T-helper 9 cell (primary cell): ENCODE measurements around the gene MAEA.

ENCODE experiments used
- DNase-seq: peaks from one replicate; pipeline ENCODE4 v3.0.0-alpha.2; 2020
- total RNA-seq, 2 donors: gene quantifications; one replicate each; lab custom pipeline; 2026; lab: John Stamatoyannopoulos, UW

Gene MAEA
- 77.0 to 95.5 reads per million in 2 donors for total RNA-seq

DNA sequence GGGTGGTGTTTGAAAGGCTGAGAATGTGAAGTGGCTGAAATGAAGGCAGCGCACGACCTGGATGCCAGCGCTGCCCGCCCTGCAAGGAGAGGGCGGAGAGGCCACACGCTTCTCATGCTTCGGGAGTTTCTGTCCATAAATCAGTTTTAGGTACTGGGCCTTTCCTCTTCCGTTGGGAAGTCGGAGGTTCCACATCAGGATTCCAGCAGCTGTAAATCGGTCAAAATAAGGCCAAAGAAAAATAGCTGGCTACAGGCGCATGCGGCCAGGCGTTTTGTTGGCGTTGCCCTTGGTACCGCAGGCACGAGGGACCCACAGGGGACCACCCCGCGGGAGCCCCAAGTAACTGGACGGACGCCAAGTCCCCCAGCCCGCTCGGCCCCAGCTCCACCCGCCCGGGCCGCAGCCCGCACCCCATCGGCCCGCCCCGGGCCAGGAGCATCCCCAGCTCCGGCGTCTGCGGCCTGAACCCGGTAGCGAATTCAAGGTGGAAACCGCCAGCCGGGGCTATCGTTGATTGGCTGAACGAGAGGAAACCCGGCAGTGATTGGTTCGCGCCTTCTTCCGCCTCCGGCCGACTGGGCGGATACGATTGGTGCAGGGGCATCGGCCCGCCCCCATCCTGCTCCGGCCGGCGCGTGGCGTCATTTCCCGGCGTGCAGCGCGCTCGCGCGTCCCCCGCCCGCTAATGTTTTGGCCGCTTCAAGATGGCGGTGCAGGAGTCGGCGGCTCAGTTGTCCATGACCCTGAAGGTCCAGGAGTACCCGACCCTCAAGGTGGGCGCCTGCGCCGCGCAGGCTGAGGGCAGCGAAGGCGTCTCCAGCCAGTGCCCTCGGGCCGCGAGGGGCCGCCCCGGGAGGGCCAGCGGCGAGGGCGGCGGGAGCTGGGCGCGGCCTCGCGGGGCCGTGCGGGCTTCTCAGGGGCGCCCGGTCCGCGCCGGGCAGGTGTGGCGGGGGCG is at the start of gene MAEA:
TSS of gene MAEA (plus strand) at position 685 of the 958 bp plus-strand sequence. CDS start at position 708, 23 bp downstream.
- DNase-seq, result peak; percentile 93

DNA sequence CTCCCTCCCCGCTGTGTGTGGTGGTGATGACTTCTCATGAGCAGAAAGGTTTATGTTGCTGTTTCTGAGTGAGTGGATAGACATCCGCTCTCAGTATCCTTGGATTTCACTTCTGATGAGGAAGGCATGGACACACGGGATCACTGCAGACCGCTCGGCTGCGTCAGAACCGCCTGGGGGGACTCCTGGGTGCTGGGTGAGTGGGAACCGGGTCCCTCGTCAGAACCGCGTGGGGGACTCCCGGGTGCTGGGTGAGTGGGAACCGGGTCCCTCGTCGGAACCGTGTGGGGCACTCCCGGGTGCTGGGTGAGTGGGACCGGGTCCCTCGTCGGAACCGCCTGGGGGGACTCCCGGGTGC is 49.8 kb upstream of the MAEA start:
- DNase-seq, result no peak

DNA sequence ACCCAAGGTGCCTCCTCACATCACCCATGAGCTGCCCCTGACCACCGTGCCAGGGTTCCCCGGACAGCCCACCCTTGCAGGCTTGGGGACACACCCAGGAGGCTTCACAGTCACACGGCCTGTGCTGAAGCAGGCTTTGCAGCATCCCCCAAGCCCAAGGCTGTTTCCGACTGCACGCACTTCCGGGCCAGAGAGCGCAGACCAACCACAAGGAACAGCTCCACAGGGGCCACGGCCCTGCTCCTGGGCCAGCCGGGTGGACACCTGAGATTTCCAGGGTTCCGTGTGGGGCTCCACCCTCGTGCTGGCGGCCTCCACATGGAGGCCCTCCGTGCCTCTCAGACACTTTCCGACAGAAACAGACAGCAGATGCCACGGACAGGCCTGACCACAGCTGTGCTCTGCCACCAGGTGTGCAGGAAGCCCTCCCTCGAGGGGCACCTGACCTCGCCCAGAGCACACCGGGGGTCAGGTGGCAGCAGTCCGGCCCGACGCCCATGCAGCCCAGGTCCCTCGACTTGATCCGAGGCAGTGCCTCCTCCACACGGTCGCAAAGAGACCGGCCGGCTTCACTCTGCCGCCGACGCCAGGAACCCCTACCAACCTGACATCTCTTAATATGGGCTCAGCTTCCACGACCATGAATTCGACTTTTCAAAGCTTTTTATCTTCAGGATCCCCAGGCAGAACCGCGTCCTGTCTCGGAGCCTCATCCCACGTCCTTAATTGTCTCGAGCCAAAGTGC is 48.8 kb upstream of the MAEA start:
- DNase-seq, result no peak

DNA sequence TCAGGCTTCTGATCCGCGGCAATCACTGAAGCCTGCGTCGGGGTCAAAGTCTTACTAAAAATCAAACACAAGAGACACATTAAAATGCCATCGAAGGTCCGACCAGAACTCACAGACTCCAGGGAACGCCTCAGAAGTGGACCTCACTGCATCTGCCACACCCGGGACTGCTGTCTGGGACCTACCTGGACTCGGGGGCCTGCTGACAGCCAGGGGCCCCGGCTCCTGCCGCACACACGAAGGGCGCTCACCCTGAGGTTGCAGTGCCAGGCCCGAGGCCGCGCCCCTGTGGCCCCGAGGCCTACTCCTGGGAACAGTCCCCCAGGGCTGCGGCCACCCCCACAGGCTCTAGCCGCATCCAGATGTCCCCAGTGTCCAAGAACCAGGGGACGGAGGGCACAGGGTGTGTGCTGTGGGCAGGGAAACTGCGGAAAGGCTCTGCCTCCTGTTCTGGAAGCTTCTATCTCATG is 48.2 kb upstream of the MAEA start:
- DNase-seq, result no peak

DNA sequence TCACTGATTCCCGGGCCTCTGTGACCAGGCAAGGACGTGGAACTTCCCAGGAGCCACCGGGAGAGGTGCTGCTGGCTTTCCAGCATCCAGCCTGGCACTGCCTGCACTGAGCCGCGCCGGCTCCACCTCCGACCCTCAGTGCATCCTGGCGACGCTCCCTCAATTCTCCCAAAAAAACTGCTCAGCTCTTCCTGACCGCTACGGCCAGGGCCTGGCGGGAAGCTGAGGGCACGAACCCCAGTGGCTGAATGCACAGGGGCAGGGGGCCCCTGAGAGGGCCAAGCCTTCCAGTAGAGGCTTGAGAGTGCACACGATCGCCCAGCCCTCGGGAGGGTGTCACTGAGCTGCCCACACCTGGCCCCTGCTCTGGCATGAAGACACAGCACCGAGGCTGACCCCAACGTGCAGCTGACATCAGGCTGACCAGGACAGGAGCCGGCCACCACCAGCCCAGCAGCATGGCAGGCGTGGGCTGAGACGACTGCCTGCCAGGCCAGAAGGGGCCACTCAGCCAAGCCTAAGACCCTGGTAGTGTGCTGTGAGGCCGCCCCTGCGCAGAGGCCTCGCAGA is 47.7 kb upstream of the MAEA start:
- no peak for DNase-seq

DNA sequence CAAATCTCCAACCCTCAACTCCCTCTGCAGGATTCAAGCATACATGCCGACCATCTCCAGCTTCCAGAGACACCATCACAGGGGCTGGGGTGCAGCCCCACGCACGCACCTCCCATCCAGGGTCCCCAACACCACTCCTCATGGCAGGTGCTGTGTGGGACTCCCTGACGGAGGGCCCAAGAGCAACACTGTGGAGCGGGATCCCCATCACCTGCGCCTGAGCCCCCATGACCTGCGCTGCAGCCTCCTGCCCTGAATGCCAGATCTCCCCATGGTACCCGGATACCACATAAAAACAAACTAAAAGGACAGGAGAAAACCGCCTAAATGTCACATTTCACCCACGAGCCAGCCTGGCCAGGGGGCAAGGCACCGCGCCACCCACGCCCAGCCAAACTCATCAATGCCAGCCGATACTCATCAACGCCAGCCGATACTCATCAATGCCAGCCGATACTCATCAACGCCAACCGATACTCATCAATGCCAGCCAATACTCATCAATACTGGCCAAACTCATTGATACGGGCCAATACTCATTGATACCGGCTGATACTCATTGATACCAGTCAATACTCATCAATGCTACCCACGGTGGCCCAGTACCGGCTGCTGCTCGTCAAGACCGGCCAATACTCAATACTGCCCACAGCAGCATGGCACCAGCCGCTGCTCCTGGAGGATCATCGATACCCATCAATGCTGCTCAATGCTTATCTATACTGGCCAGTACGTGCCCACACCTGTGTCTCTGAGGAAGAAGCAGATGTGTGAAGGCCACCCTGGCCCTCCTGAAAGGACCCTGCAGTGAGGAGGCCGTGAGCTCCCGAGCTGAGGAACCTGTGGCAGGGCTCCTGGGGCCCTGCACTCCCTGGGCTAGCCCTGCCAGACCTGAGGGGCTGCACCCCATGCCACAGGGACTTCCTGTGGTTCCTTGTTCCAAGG is 46.9 kb upstream of the MAEA start:
- DNase-seq, result no peak

DNA sequence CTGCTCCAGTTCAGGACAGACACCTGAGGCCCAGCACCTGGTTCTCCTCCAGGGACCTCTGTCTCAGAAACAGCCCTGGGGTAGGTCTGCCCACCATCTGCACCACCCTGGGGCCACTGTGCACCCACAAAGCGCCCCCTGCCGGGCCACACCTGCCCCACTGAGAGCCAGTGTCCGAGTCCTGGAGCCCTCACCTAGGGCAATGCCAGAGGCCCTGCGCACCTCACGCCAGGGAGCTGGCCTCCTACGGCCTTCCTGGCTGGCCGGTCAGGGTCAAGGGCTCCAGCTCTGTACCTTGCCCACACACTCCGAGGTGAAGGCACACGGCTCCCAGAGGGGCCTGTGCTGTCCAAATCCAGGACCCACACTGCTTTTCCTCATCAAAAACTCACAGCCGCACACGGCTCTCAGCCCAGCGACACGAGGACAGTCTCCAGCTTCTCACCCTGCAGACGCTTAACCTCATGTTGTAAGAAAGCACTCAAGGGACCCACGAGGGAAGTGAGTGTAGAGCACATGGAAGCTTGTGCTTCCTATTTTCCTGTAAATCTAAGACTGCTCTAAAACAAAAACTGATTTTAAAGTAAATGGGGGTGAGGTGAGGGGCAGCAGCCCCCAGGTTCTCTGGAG is 46.1 kb upstream of the MAEA start:
- DNase-seq, result no peak

DNA sequence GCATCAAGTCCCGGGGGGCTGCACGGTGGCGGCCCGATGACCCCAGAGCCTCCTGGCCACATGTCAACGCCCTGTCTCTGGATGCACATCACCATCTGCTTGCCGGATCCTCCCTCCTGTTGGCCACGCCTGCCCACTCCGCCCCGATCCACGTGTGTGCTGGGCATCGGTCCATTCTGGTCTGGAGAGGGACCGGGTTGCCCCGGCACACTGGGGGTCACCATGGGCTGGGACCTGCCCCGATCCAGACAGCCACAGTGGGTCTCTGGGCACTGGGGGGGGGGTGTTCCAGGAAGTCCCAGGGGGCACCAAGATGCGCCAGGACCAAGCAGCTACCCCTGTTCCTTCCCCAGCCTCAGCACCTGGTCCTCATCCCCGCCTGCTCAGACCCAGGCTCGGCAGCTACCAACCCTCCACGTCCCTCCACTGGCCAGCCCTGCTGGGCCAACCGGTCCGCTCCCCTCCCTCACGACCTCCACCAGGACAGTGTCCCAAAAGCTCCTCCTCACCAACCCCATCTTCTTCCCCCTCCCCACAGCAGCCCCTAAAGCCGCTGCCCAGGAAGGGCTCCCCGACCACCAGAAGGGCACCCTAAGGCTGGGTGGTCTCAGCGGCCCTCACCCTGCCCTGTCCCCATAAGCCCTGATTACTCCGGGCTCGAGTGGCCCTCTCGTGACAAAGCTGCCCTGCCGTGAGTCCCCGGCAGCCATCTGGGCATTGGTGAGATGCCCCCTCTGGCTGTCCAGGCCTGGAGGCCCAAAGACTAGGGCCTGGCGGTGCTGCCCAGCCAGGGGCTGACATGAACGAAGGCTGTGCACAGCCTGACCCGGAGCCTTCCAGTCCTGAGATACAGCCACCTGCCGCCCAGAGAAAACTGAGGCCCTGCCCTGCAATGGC is 45.4 kb upstream of the MAEA start:
- DNase-seq, result no peak

DNA sequence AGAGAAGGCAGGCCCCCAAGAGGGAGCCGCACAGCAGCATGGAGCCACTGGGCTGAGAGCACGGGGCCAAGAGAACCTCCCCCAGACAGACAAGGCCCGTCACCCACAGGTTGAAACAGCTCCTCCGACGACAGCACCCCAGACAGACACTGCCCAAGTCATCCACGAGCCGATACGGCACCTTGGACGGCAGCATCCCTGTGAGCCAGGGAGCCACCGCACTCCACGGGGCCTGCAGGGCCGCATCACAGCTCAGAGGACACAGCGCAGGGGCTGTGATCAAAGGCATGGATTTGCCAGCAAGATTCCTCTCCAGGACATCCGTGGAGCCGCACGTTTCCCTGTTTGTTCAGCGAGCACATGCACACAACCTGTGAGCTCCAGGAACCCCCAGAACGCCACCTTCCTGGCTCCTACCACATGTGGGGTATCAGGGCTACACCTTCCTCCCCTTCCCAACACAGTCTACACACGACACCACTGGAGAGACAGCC is 44.7 kb upstream of the MAEA start:
- no peak for DNase-seq

DNA sequence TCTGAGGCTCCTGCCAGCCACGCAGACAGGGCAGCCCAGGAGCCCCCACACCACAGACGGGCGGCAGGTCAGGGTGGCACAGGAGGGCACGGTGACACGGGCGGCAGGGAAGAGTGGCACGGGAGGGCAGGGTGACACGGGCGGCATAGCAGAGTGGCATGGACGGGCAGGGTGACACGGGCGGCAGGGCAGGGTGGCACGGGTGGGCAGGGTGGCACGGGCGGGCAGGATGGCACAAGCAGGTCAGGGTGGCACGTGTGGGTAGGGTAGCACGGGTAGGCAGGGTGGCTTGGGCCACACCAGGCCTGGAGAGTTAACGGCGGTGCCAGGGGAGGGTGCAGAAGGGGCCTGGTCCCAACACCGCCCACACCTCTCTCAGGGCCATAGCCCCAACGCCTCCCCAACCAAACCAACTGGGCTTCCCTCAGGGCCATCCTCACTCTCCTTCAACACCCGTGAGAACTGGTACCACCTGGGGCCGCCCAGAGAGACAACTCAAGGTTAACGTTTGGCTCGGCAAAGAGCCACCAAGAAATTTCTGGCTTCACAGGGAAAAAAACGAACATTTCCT is 44.1 kb upstream of the MAEA start:
- DNase-seq, result no peak

DNA sequence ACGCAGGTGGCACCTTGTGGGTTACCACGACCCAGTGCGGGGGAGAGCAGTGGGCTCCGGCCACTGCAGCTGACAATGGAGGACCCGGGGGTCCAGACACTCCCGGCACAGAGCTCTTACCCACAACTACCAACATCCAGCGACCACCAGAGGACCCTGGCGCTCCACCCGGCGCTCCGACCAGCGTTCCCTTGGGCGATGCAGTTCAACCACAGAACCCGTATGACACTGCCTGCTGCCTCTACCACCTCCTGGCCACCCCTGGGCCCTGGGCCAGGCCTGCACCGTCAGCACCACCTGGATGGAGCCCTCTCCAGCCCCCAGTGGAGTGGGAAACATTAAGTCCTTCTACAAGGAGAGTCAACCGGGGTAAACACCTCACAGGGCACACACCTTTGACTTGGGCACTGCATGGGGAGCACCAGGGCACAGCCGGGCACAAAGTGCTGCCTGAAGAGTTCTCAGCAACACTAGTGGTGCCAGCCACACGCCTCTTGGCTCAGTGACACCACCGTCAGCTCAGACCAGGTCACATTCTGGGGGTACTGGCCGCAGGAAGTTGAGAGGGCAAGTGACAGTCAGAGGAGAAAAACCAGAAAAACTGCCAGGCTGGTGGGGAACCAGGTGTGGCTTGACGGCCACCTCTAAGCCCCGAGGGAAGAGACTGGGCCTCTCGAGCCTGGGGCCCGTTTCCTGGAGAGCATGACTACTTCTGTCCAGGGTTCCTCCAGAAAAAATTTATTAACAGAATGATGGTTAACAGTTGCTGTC is 43.4 kb upstream of the MAEA start:
- DNase-seq, result no peak

DNA sequence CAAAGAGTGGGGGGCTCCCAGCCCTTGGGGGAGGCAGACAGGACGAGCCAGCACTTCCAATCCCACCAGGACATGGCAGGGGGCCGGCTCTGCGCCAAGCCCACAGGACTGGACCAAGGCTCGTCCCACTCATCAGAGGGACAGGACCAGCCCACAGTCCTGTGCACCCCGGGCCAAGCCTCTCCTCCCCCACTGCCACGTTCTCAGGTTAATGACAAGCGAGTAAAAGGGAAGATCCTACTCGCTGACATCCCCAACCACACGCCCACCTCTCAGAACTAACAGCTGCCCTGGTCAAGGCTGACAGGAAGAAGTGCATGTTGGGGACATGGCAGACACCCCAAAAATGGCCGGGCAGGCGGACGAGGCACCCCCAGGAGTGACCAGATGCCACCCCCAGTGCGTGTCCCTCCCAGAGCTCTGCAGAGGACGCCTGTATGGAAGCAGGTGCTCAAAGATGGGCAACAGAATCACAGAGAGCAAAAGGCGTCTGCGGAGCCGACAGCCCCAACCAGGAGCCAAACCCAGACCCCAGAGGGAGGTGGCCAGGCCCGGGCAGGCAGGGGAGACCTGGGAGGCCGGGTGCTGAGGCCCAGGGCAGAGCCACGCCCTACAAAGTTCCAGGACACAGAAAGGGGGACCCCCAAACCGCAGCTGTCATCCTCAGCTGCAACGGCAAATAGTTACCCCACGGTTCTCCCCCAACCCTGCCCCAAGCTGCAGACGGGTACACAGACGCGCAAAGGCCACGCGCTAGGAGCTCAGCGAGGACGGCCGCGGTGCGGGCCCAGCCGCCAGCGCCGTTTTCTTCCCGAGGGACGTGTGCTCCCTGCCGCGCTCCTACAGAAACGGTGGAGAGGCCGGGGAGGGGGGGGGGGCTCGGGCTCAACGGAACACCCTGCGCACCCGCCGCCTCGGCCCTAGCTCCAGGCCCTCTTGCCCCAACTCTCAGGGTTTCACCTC is 42.5 kb upstream of the MAEA start:
- DNase-seq, result no peak

DNA sequence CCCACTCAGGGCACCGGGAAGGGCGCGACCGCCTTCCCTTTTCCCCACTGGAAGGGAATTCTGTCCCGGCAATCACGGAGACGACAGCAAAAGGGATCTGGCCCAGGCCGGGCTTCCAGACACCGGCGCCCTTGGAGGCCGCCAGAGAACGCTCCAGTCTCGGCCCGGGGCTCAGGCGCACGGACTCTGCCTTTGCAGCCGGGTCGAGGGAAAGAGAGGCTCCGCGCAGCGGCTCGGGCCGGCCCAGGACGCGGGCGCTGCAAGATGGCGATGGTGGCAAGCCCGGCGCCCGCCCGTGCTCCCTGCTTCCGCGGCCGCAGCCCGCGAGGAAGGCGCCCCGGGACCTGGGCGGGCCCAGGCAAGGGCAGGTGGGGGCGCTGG is 41.8 kb upstream of the MAEA start:
- no peak for DNase-seq

DNA sequence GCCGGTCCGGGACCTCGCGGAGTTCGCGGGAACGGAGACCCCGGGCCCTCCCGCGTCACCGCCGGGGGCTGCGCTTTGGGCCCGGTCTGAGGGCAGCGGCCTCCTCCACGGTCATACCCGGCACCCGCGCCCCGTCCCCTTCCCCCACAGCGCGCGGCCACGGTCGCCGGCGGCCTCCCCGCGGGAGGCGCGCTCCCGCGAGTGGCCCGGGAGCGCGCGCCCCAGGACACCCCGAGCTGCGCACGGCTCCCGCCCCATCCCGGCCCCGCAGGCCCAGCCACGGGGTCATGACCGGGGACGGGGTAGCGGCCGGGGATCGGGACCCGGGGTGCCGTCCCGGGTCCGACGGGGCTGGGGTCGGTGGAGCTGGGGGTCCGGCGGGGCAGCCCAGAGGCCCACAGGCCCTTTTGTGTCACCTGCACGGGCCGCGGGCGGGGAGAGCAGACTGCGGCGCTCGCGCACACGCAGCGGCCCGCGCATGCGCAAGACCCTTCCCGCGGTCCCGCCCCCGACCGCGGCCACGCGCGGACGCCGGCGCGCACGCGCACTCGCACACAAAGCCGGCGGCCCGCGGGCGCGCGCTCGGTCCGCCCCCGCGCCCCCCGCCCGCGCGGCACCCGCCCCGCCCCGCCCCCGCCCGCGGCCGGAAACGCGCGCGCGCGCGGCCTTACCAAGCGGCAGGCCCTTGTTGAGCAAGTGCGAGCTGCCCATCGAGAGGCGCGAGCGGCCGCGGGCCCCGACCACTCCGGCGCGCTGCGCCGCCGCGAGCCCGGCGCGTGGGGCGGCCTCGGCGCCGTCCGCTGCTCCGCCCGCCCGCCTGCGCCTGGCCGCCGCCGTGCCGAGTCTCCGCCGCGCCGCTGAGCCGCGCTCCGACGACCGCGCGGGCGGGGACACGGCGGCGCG is 41.2 kb upstream of the MAEA start, which contains the start of gene CTBP1:
TSS of gene CTBP1 (minus strand) at position 886 of the 903 bp plus-strand sequence. CDS start 7,799 bp downstream, outside the sequence.
- peak; percentile 79 for DNase-seq

DNA sequence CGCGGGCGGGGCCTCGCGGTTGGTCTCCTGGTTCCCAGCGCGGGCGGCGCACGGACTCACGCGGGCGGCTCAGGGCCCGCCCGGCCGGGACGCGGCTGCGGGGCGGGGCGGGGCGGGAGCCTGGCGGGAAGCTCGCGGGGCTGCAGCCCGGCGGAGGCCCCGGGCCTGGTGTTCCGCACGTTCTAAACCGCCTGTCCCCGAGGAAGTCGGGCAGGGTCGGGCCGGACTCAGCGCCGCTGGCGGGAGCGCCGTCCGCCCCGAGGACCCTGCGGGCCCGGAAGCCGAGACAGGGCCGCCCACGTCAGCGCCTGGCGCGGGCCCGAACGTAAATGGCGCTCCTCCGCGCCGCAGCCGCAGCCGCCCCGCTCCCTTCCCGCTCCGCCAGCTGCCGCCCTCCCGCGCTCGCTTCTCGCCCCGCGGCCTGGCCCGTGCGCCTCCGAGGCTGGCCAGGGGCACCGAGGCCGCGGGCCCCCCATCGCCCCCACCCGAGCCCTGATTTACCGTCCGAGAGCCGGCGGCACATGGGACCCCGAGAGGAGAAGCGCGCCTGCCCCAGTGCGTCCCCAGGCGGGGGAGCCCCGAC is 40.5 kb upstream of the MAEA start:
- DNase-seq, result peak; percentile 76
